ENCODE data around the gene P4HA2. TPM values are rescaled to one million over a fixed set of nuclear protein-coding genes. Genes with fewer than 3 reads are reported as not detected.

P4HA2 gene
- total RNA-seq, 2 experiments from 2014 or later = 0.32 to 7.2 TPM

DNA sequence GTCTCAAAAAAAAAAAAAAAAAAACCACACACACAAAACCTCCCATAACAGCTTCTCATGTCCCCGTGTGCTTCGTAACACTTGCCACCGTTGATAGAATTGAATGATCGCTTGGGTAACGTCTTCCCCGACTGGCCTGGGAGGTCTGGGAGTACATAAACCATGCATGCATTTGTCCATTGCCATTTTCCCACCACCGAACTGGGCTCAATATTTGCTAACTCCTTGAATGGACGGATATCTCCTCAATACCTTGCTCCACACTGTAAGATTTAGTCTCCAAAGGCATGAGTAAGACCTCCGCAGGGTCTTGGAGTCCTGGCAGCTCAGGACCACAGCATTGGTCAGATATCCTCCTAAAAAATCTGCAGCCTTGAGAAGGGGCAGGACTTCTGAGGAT lies 3.2 kb upstream of the P4HA2 start:
- TF ChIP-seq, protein P1, sequence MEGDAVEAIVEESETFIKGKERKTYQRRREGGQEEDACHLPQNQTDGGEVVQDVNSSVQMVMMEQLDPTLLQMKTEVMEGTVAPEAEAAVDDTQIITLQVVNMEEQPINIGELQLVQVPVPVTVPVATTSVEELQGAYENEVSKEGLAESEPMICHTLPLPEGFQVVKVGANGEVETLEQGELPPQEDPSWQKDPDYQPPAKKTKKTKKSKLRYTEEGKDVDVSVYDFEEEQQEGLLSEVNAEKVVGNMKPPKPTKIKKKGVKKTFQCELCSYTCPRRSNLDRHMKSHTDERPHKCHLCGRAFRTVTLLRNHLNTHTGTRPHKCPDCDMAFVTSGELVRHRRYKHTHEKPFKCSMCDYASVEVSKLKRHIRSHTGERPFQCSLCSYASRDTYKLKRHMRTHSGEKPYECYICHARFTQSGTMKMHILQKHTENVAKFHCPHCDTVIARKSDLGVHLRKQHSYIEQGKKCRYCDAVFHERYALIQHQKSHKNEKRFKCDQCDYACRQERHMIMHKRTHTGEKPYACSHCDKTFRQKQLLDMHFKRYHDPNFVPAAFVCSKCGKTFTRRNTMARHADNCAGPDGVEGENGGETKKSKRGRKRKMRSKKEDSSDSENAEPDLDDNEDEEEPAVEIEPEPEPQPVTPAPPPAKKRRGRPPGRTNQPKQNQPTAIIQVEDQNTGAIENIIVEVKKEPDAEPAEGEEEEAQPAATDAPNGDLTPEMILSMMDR (conservative IDR thresholded peaks at IDR 0.05; ENCODE audit: low read length) = no peak
- no peak for TF ChIP-seq EZH2phosphoT487 (IDR thresholded peaks at IDR 0.05; ENCODE audit: borderline replicate concordance, low read depth, low read length)
- POLR2A ChIA-PET = interaction anchor here (0.6 kb wide), 1 partner anchor 10 kb away, joined by 3 read pairs; no protein-coding TSS in a partner anchor
- Histone ChIP-seq H3K9me3 (ENCODE audit: low read length) (no peaks in the 10 kb centered on the region), H3K9me2 (ENCODE audit: insufficient read depth, low read length) (no peaks in the 10 kb centered on the region), H3K27ac (ENCODE audit: low read depth, low read length, poor library complexity, severe bottlenecking) (no peak overlapping the region), H2AFZ (ENCODE audit: low read length) (peak overlapping the region; percentile 77), H3K36me3 (ENCODE audit: insufficient read depth, low read length) (no peaks in the 10 kb centered on the region), H3K4me2 (ENCODE audit: low read length) (no peak overlapping the region), H3K4me3 (ENCODE audit: low read depth, low read length, poor library complexity, severe bottlenecking) (no peak overlapping the region), H3K79me2 (ENCODE audit: insufficient read depth, low read depth, low read length) (no peaks in the 10 kb centered on the region), H3K4me1 (ENCODE audit: insufficient read depth, low read length, poor library complexity, severe bottlenecking) (peaks cover 26% of the 10 kb centered on the region), H4K20me1 (ENCODE audit: insufficient read depth, low read length) (no peaks in the 10 kb centered on the region)
- CTCF ChIA-PET (ENCODE audit: unreplicated experiment) = no interaction called here
- no peak for DNase-seq (ENCODE audit: low spot score)
- BruUV-seq (replicated peaks) = no TSS peak
- intact Hi-C loops (cut with micrococcal nuclease; ENCODE audit: unreplicated experiment) = no loop called here

DNA sequence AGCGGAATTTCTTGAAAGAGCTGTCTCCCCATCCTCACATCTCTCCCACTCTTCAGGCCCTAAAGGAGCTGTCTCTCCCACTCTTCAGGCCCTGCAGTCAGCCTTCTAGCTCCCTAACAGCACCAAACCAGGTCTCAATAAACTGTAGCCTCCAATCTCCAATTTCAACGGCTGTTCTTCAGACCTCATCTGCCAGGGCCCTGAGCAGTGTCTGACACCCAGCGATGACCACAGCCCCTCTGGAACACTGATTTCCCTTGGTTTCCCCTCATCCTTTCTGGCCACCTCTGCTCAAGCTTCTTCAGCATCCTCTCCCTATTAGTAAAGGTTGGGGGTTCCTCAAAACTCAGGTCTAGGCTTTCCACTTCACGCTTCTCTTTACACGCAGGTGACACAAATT lies 1.6 kb upstream of the P4HA2 start:
- no TSS peak for BruUV-seq (replicated peaks)
- H3K9me2 ChIP-seq (ENCODE audit: insufficient read depth, low read length) = no peaks in the 10 kb centered on the region
- DNase-seq (ENCODE audit: low spot score) = no peak
- ChIA-PET POLR2A (no interaction called here), CTCF (ENCODE audit: unreplicated experiment) (interaction anchor here (1.2 kb wide), 1 partner anchor 9 kb away, joined by 4 read pairs; no protein-coding TSS in a partner anchor)
- no peak overlapping the region for H3K4me2 ChIP-seq (ENCODE audit: low read length)
- H3K79me2 ChIP-seq (ENCODE audit: insufficient read depth, low read depth, low read length) = no peaks in the 10 kb centered on the region
- peaks cover 31% of the 10 kb centered on the region for H3K4me1 ChIP-seq (ENCODE audit: insufficient read depth, low read length, poor library complexity, severe bottlenecking)
- peak overlapping the region; percentile 17; the same call in 1 of the 2 replicates for H2AFZ ChIP-seq (ENCODE audit: low read length)
- H3K27ac ChIP-seq (ENCODE audit: low read depth, low read length, poor library complexity, severe bottlenecking) = peak overlapping the region; percentile 50
- H4K20me1 ChIP-seq (ENCODE audit: insufficient read depth, low read length) = no peaks in the 10 kb centered on the region
- H3K9me3 ChIP-seq (ENCODE audit: low read length) = no peaks in the 10 kb centered on the region
- no peak for TF ChIP-seq EZH2phosphoT487 (IDR thresholded peaks at IDR 0.05; ENCODE audit: borderline replicate concordance, low read depth, low read length)
- TF ChIP-seq, protein P1 (conservative IDR thresholded peaks at IDR 0.05; ENCODE audit: low read length) = no peak
- no peak overlapping the region for H3K4me3 ChIP-seq (ENCODE audit: low read depth, low read length, poor library complexity, severe bottlenecking)
- no peaks in the 10 kb centered on the region for H3K36me3 ChIP-seq (ENCODE audit: insufficient read depth, low read length)
- intact Hi-C loops (cut with micrococcal nuclease; ENCODE audit: unreplicated experiment) = no loop called here

DNA sequence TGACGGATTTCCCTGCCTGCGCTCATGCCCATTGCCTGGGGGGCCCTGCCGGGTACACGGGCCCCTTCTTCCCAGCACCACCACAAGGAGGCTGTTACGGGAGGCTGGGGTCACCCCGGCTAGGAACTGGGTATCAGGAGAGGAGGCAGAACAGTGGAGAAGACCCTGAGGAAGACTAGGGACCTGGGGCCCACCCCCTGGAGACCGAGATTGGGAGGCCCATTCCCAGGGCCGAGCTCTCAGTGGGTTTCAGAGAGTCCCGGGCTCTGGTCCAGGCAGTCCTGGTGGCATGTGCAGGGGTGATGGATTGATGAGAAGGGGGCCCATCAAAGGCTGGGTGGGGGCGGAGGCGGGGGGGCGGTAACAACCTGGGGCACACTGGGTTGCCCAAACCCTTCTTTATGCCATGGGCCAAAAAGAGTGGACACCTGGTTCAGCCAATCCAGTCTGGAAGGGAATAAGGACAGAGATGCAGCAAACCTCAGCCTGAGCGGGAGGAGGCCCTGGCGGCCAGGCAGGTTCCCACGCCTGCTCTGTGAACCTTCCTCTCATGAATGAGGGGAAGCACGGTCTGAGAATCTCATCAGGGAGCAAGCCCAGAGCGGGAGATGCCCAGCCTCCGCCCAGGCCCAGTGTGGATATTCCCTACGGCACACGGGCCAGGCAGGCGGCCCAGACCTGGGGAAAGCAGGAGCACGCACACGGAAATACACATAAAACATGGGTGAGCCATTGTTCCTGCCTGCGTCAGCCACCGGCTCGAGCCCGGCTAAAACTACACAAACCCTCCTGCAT lies 785 bp upstream of the P4HA2 start:
- H4K20me1 ChIP-seq (ENCODE audit: insufficient read depth, low read length) = no peaks in the 10 kb centered on the region
- intact Hi-C loops (cut with micrococcal nuclease; ENCODE audit: unreplicated experiment) = no loop called here
- H3K4me3 ChIP-seq (ENCODE audit: low read depth, low read length, poor library complexity, severe bottlenecking) = peak overlapping the region; percentile 55
- H3K9me3 ChIP-seq (ENCODE audit: low read length) = no peaks in the 10 kb centered on the region
- no peaks in the 10 kb centered on the region for H3K79me2 ChIP-seq (ENCODE audit: insufficient read depth, low read depth, low read length)
- peak overlapping the region; percentile 51; the same call in 1 of the 2 replicates for H3K4me2 ChIP-seq (ENCODE audit: low read length)
- CTCF ChIA-PET (ENCODE audit: unreplicated experiment) = interaction anchor here (1.2 kb wide), 1 partner anchor 10 kb away, joined by 4 read pairs; no protein-coding TSS in a partner anchor
- DNase-seq (ENCODE audit: low spot score) = no peak
- no peaks in the 10 kb centered on the region for H3K9me2 ChIP-seq (ENCODE audit: insufficient read depth, low read length)
- H2AFZ ChIP-seq (ENCODE audit: low read length) = peak overlapping the region; percentile 15; the same call in 1 of the 2 replicates
- no peaks in the 10 kb centered on the region for H3K36me3 ChIP-seq (ENCODE audit: insufficient read depth, low read length)
- H3K4me1 ChIP-seq (ENCODE audit: insufficient read depth, low read length, poor library complexity, severe bottlenecking) = peaks cover 39% of the 10 kb centered on the region
- no peak for TF ChIP-seq EZH2phosphoT487 (IDR thresholded peaks at IDR 0.05; ENCODE audit: borderline replicate concordance, low read depth, low read length)
- TF ChIP-seq, protein P1 (conservative IDR thresholded peaks at IDR 0.05; ENCODE audit: low read length) = no peak
- POLR2A ChIA-PET = no interaction called here
- no peak overlapping the region for H3K27ac ChIP-seq (ENCODE audit: low read depth, low read length, poor library complexity, severe bottlenecking)
- BruUV-seq (replicated peaks) = no TSS peak
